ENCODE data around the gene ARID1B.

The ARID1B gene

GRCh38 chr6:156806155-156806554, 29.0 kb downstream of the ARID1B start:
- no peak overlapping the region for H3K27ac ChIP-seq
- TF ChIP-seq CTCF (conservative IDR thresholded peaks at IDR 0.05) (no peak), ZFX (IDR thresholded peaks at IDR 0.05) (no peak)

- no peak for TF ChIP-seq CTCF (conservative IDR thresholded peaks at IDR 0.05)
- TF ChIP-seq ZFX (IDR thresholded peaks at IDR 0.05), result no peak
- H3K27ac ChIP-seq, result no peak overlapping the region
Observed at GRCh38 chr6:156807028-156807427, 29.9 kb downstream of the ARID1B start.

- TF ChIP-seq ZFX (IDR thresholded peaks at IDR 0.05), result no peak
- no peak for TF ChIP-seq CTCF (conservative IDR thresholded peaks at IDR 0.05)
- no peak overlapping the region for H3K27ac ChIP-seq
Observed at GRCh38 chr6:156807795-156808194, 30.6 kb downstream of the ARID1B start.

- no peak for TF ChIP-seq CTCF (conservative IDR thresholded peaks at IDR 0.05)
- no peak for TF ChIP-seq ZFX (IDR thresholded peaks at IDR 0.05)
- no peak overlapping the region for H3K27ac ChIP-seq
Observed at GRCh38 chr6:156808287-156808686, 31.1 kb downstream of the ARID1B start.

GRCh38 chr6:156809034-156809433, 31.9 kb downstream of the ARID1B start:
- no peak overlapping the region for H3K27ac ChIP-seq

GRCh38 chr6:156809446-156810178, 32.4 kb downstream of the ARID1B start:
- TF ChIP-seq CTCF (conservative IDR thresholded peaks at IDR 0.05) (no peak), ZFX (IDR thresholded peaks at IDR 0.05) (no peak)
- H3K27ac ChIP-seq, result no peak overlapping the region

More at GRCh38 chr6:156809034-156809433, 31.9 kb downstream of the ARID1B start:
- no peak for TF ChIP-seq ZFX (IDR thresholded peaks at IDR 0.05)
- no peak for TF ChIP-seq CTCF (conservative IDR thresholded peaks at IDR 0.05)

- TF ChIP-seq ZFX (IDR thresholded peaks at IDR 0.05) (no peak), CTCF (conservative IDR thresholded peaks at IDR 0.05) (no peak)
- H3K27ac ChIP-seq, result no peak overlapping the region
Observed at GRCh38 chr6:156814036-156814581, 36.9 kb downstream of the ARID1B start.
